HG03432 (cell line): ENCODE data around the gene DBNL.

ENCODE experiments used
- ATAC-seq: cut with Tn5 transposase; IDR thresholded peaks from one replicate; pipeline ENCODE4 v1.9.1; 2021; ENCODE audit warnings: mild to moderate bottlenecking, moderate library complexity; ENCODE audit not compliant: unreplicated experiment

Gene DBNL

DNA sequence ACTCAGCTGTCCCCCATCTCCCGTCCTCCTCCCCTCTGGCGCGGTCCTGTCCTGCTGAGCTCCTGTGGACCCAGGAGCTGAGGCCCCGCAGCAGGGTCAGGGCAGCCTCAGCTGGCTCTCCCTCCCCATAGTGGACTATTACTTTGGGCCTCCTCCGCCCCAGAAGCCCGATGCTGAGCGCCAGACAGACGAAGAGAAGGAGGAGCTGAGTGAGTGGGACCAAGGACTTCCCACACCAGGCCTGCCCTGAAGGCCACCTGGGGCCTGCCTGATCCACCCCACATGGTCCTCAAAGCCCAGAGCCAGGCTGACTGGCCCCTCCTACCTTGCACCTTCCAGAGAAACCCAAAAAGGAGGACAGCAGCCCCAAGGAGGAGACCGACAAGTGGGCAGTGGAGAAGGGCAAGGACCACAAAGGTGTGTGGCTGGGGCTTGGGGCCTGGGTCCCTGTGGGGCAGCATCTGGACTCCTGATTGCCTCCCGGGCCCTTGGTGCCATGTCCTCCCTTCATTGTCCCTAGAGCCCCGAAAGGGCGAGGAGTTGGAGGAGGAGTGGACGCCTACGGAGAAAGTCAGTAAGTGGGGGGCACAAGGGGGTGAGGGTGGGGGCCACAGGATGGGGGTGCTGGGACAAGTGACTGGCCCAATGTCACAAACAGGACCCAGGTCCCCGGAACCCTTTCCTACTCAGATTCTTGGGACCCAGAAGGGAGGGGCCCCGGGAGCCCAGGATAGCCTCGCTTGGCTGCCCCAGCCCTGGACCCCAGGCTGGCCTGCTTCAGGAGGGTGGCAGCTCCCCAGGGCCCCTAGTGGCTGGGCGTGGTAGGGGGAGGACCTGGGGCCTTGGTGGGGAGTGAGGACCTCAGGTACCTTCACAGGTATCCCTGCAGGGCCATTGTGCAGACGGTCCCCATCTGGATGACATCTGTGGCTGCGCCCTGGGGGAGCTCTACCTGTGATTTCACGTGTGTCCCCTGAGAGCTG, 64.6 kb downstream of the DBNL start:
- ATAC-seq, result no peak

DNA sequence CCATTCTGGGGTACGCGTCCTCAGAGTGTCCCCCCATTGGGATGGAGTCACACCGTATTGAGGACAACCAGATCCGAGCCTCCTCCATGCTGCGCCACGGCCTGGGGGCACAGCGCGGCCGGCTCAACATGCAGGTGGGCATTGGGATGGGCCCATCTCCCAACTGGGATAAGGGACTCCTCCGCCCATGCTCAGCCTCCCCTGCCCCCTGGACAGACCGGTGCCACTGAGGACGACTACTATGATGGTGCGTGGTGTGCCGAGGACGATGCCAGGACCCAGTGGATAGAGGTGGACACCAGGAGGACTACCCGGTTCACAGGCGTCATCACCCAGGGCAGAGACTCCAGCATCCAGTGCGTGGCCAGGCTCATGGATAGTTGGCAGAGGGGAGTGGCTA, 65.5 kb downstream of the DBNL start:
- no peak for ATAC-seq

DNA sequence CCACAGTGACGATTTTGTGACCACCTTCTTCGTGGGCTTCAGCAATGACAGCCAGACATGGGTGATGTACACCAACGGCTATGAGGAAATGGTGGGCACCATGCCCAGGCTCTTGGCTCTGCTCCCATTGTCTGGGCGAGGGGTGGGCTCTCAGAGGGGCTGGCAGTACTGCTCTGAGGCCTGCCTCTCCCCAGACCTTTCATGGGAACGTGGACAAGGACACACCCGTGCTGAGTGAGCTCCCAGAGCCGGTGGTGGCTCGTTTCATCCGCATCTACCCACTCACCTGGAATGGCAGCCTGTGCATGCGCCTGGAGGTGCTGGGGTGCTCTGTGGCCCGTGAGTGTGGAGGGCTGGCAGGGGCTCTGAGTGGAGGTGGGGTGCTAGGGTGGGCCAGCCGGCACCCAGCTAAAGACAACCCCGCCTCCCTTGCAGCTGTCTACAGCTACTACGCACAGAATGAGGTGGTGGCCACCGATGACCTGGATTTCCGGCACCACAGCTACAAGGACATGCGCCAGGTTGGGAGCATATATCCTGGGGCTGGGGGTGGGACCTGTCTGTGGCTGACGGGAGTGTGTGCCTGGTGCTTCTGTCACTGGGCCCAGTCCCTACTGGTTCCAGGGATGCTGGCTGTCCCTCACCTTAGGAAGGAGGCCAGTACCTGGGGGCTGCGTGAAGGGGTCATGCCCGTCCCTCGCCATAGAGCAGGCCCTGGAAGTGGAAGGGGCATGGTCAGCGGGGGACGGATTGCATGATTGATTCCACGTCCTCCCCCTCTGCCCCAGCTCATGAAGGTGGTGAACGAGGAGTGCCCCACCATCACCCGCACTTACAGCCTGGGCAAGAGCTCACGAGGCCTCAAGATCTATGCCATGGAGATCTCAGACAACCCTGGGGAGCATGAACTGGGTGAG, 66.5 kb downstream of the DBNL start:
- no peak for ATAC-seq
